ENCODE measurements around the gene RAP1GAP2. TPM values are rescaled to one million over a fixed set of nuclear protein-coding genes. Genes with fewer than 3 reads are reported as not detected.

Gene RAP1GAP2
- total RNA-seq, 4 donors from 2014 or later, result 7.4 to 13.1 (median 10.7) TPM

GRCh38 chr17:2852221-2852620, 56.0 kb downstream of the RAP1GAP2 start:
- intact Hi-C loops (cut with DNase I), result no loop called here
- 64% methylated on average over 6 of the region's 6 CpGs for WGBS

GRCh38 chr17:2852729-2853282, 56.6 kb downstream of the RAP1GAP2 start:
- Histone ChIP-seq H3K27me3 (peaks cover 0 to 34% (median 5%) of the 10 kb centered on the region in 4 donors), H3K4me3 (peak overlapping the region; percentile 67 to 81 (median 68)), H3K4me1 (peaks cover 19 to 41% (median 35%) of the 10 kb centered on the region in 4 donors), H3K36me3 (no peaks in the 10 kb centered on the region), H3K27ac (replicated peaks in 1 of 4) (peak overlapping the region; percentile 75 to 84 (median 80)), H3K9me3 (no peaks in the 10 kb centered on the region)
- 30% methylated on average over 26 of the region's 55 CpGs for WGBS
- intact Hi-C loops (cut with DNase I), result no loop called here
- DNase-seq (ENCODE audit: extremely low spot score), result no peak
- TF ChIP-seq POLR2AphosphoS5 (IDR thresholded peaks at IDR 0.05), result no peak
- TF ChIP-seq CTCF (IDR thresholded peaks at IDR 0.05), result no peak
- TF ChIP-seq EP300 (IDR thresholded peaks at IDR 0.05), result no peak
- TF ChIP-seq POLR2A (IDR thresholded peaks at IDR 0.05; ENCODE audit: low read depth), result no peak

More at GRCh38 chr17:2852221-2852620, 56.0 kb downstream of the RAP1GAP2 start:
- Histone ChIP-seq H3K27me3 (peaks cover 0 to 28% (median 5%) of the 10 kb centered on the region in 4 donors), H3K9me3 (no peaks in the 10 kb centered on the region), H3K36me3 (no peaks in the 10 kb centered on the region), H3K4me1 (peaks cover 19 to 44% (median 37%) of the 10 kb centered on the region in 4 donors), H3K4me3 (no peak overlapping the region), H3K27ac (replicated peaks in 1 of 4) (peak overlapping the region in 2 of 4 donors; percentile 16 to 84)
- no peak for DNase-seq (ENCODE audit: extremely low spot score)
- TF ChIP-seq EP300 (IDR thresholded peaks at IDR 0.05) (no peak), POLR2AphosphoS5 (IDR thresholded peaks at IDR 0.05) (no peak), POLR2A (IDR thresholded peaks at IDR 0.05; ENCODE audit: low read depth) (no peak), CTCF (IDR thresholded peaks at IDR 0.05) (no peak)

GRCh38 chr17:2853283-2854142, 57.3 kb downstream of the RAP1GAP2 start:
- no peak for TF ChIP-seq CTCF (IDR thresholded peaks at IDR 0.05)
- TF ChIP-seq POLR2AphosphoS5 (IDR thresholded peaks at IDR 0.05), result peak in 1 of 2 donors; percentile 62

GRCh38 chr17:2854143-2855055, 58.2 kb downstream of the RAP1GAP2 start:
- no peak for TF ChIP-seq POLR2AphosphoS5 (IDR thresholded peaks at IDR 0.05)
- TF ChIP-seq CTCF (IDR thresholded peaks at IDR 0.05), result no peak
- no peak for TF ChIP-seq EP300 (IDR thresholded peaks at IDR 0.05)
- TF ChIP-seq POLR2A (IDR thresholded peaks at IDR 0.05; ENCODE audit: low read depth), result no peak
- WGBS, result under 1% methylated on average over 16 of the region's 46 CpGs
- Histone ChIP-seq H3K27ac (replicated peaks in 1 of 4) (peak overlapping the region in 2 of 4 donors; percentile 77 to 84), H3K9me3 (no peaks in the 10 kb centered on the region), H3K4me3 (peak overlapping the region; percentile 67 to 81 (median 68)), H3K4me1 (peaks cover 15 to 29% (median 25%) of the 10 kb centered on the region in 4 donors), H3K36me3 (no peaks in the 10 kb centered on the region), H3K27me3 (peaks cover 0 to 35% (median 5%) of the 10 kb centered on the region in 4 donors)
- intact Hi-C loops (cut with DNase I), result no loop called here
- no peak for DNase-seq (ENCODE audit: extremely low spot score)

More at GRCh38 chr17:2853283-2854142, 57.3 kb downstream of the RAP1GAP2 start:
- H3K27me3 ChIP-seq, result peaks cover 0 to 35% (median 5%) of the 10 kb centered on the region in 4 donors
- H3K4me1 ChIP-seq, result peaks cover 15 to 35% (median 29%) of the 10 kb centered on the region in 4 donors
- intact Hi-C loops (cut with DNase I), result no loop called here
- peak overlapping the region; percentile 75 to 84 (median 80) for H3K27ac ChIP-seq (replicated peaks in 1 of 4)
- H3K4me3 ChIP-seq, result peak overlapping the region; percentile 67 to 81 (median 68)
- no peak for DNase-seq (ENCODE audit: extremely low spot score)
- H3K36me3 ChIP-seq, result no peaks in the 10 kb centered on the region
- WGBS, result 0% methylated on average over 29 of the region's 119 CpGs
- no peaks in the 10 kb centered on the region for H3K9me3 ChIP-seq

Measured in esophagus muscularis mucosa (tissue), 4 donors.